HepG2 (cell line): ENCODE measurements around the gene POLRMT. TPM values are rescaled to one million over a fixed set of nuclear protein-coding genes. Genes with fewer than 3 reads are reported as not detected.
A peak's percentile ranks its signal among the peaks of the same experiment; 100 is the strongest.

ENCODE experiments used
- ATAC-seq: fragments of 200-7000 bp; cut with Tn5 transposase; 3 replicates; pipeline ENCODE4 v1.9.1; 2020; ENCODE audit warnings: mild to moderate bottlenecking, moderate library complexity
- BruUV-seq: library from RNA; stranded (reverse); fragments of 400-500 nt; replicated peaks from 2 replicates; lab custom pipeline; 2021; lab: Mats Ljungman, UMichigan
- CTCF ChIA-PET: fragments of 300-600 bp; formaldehyde crosslinking; extraction: SDS; loops from one replicate; lab custom pipeline; 2021; ENCODE audit warnings: low total read pairs, inconsistent platforms, low intra/inter-chr PET ratio; lab: Yijun Ruan, JAX
- POLR2A ChIA-PET: fragments of 350-600 bp; sonication (Branson Sonifier 250); formaldehyde crosslinking; loops from one replicate; lab custom pipeline; 2020; ENCODE audit warnings: antibody characterized with exemption, inconsistent platforms; lab: Yijun Ruan, JAX
- DNase-seq: peaks from one replicate; pipeline ENCODE4 v3.0.0-alpha.2; 2015; ENCODE audit warnings: low spot score
- FAIRE-seq: peaks from 3 replicates; lab custom pipeline; 2011; peaks lifted over from hg19 to GRCh38; lab: Jason Lieb, UNC
- H2AFZ ChIP-seq: one replicate; pipeline ENCODE4 v1.6.1; 2011; ENCODE audit warnings: low read length, inconsistent platforms
- H3K27ac ChIP-seq: fragments of 300-600 bp; 3 replicates; pipeline ENCODE4 v1.8.0; 2011; ENCODE audit warnings: mixed run types, mild to moderate bottlenecking, mixed read lengths, low read length, inconsistent platforms; ENCODE audit not compliant: insufficient read depth; ENCODE audit errors: extremely low read length
- H3K27me3 ChIP-seq, 2 experiments: fragments of 200-600 bp in 1 of 2; 2 replicates in 1 of 2; 3 replicates in 1 of 2; pipeline versions ENCODE4 v1.6.0 to v1.8.0; 2011; ENCODE audit warnings: low read length in 2 of 2, mild to moderate bottlenecking in 2 of 2, moderate library complexity in 2 of 2, inconsistent platforms in 1 of 2; ENCODE audit not compliant: insufficient read depth in 2 of 2, control insufficient read depth in 1 of 2
- H3K36me3 ChIP-seq, 2 experiments: fragments of 200-600 bp in 1 of 2; replicated peaks in 1 of 2; 2 replicates in 1 of 2; 3 replicates in 1 of 2; pipeline versions ENCODE4 v1.5.1 to v1.8.0; 2011; ENCODE audit warnings: low read length in 2 of 2, inconsistent platforms in 1 of 2; ENCODE audit not compliant: insufficient read depth in 2 of 2, control insufficient read depth in 1 of 2
- H3K4me1 ChIP-seq: 2 replicates; pipeline ENCODE4 v1.5.1; 2012; ENCODE audit warnings: low read length, inconsistent platforms; ENCODE audit not compliant: insufficient read depth
- H3K4me2 ChIP-seq: 2 replicates; pipeline ENCODE4 v1.6.0; 2011; ENCODE audit warnings: low read depth, low read length, inconsistent platforms
- H3K4me3 ChIP-seq, 3 experiments: fragments of 200-600 bp in 1 of 3; sonication (generic), shearing (Covaris generic) in 1 of 3; replicated peaks in 1 of 3; 2 replicates each; pipeline ENCODE4 v1.5.1; 2011 to 2016; ENCODE audit warnings: low read length in 3 of 3, inconsistent platforms in 2 of 3, low read depth in 2 of 3, mild to moderate bottlenecking in 2 of 3, control low read depth in 1 of 3, mixed read lengths in 1 of 3; ENCODE audit not compliant: insufficient read depth in 1 of 3
- H3K79me2 ChIP-seq: one replicate; pipeline ENCODE4 v1.6.1; 2011; ENCODE audit warnings: low read length, inconsistent platforms; ENCODE audit not compliant: insufficient read depth
- H3K9ac ChIP-seq: 2 replicates; pipeline ENCODE4 v1.6.0; 2011; ENCODE audit warnings: mild to moderate bottlenecking, low read depth, low read length, inconsistent platforms; ENCODE audit not compliant: insufficient read depth
- H3K9me3 ChIP-seq: 2 replicates; pipeline ENCODE4 v1.5.1; 2012; ENCODE audit warnings: mild to moderate bottlenecking, low read length
- H4K20me1 ChIP-seq: 2 replicates; pipeline ENCODE4 v1.6.0; 2011; ENCODE audit warnings: inconsistent platforms, mild to moderate bottlenecking, low read length, moderate library complexity; ENCODE audit not compliant: insufficient read depth
- AGO2 ChIP-seq: fragments of 200-400 bp; formaldehyde crosslinking; optimal IDR thresholded peaks from 2 replicates; pipeline ENCODE3; 2017; ENCODE audit warnings: mild to moderate bottlenecking, low read depth, low read length, moderate library complexity
- RBM22 ChIP-seq: fragments of 200-400 bp; formaldehyde crosslinking; optimal IDR thresholded peaks from 2 replicates; pipeline ENCODE3; 2017; ENCODE audit warnings: mild to moderate bottlenecking, low read length, moderate library complexity
- ZNF407 ChIP-seq: sonication (generic); formaldehyde crosslinking; IDR thresholded peaks from one replicate; pipeline ENCODE4 v1.5.1; 2020; ENCODE audit warnings: mild to moderate bottlenecking, missing genetic modification reagents; ENCODE audit errors: not compliant biosample characterization
- WGBS: methylation state at CpG from one replicate; pipeline ENCODE4 v1.1.6; 2017; ENCODE audit warnings: low lambda C conversion rate; 5-methylcytosine and 5-hydroxymethylcytosine counted together
- in situ Hi-C: cut with HindIII; loops from 2 replicates; pipeline ENCODE4 v1.10.0; 2017; ENCODE audit warnings: low pct_unique_long_range_greater_than_20kb; ENCODE audit not compliant: extremely low pct_ligation_motif_present
- intact Hi-C: fragments of 100-400 bp; cut with micrococcal nuclease; formaldehyde crosslinking; loops from one replicate; pipeline ENCODE4 v1.10.0; 2022; ENCODE audit not compliant: unreplicated experiment
- polyA plus RNA-seq, 8 experiments: library from polyadenylated mRNA; depleted of rRNA in 3 of 8; stranded (reverse) in 7 of 8; unstranded in 1 of 8; fragments of >200 nt; fragmentation: Illumina TruSeq in 4 of 8; extraction: Trizol in 4 of 8; gene quantifications; 2 replicates each; pipeline versions ENCODE4 v1.2.1 to v1.2.3, GENCODE V29; 2011 to 2016; ENCODE audit warnings: low read depth in 4 of 8, missing spikeins in 1 of 8, mixed read lengths in 1 of 8; ENCODE audit not compliant: insufficient read depth in 1 of 8
- total RNA-seq, 5 experiments: library from RNA; depleted of rRNA; stranded (reverse); fragments of >200 nt; fragmentation: Illumina TruSeq; extraction: Trizol; gene quantifications; 2 replicates each; pipeline ENCODE4 v1.2.3, GENCODE V29; 2016; ENCODE audit warnings: low read depth in 1 of 5

POLRMT gene
- total and polyA plus RNA-seq, 2 of the 13 experiments (the other 11 are each of a cell fraction or from before 2014, with no cell fraction given) = 78.0 to 101 TPM

DNA sequence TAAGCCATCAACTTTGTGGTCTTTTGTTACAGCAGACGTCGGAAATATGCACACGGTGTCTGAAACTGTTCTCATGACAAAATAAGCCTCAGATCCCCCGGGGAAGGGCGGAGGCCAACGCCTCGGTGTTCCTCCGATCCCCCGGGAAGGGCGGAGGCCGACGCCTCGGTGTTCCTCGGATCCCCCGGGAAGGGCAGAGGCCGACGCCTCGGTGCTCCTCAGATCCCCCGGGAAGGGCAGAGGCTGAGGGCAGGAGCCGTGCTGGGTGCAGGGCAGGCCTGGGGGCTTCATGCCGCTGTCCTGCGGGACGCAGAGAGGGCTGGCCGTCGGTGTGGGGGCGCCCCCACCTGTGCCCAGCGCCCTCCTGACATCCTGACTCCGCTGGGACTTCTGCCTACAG, 11.0 kb upstream of the POLRMT start:
- H3K9me3 ChIP-seq = no peaks in the 10 kb centered on the region
- no peaks in the 10 kb centered on the region for H3K27me3 ChIP-seq
- TF ChIP-seq RBM22 = peak; percentile 34
- peak; percentile 82 for TF ChIP-seq AGO2
- no peak for TF ChIP-seq ZNF407 (CRISPR knock-in tag)
- ChIA-PET CTCF (no interaction called here), POLR2A (no interaction called here)
- H3K4me1 ChIP-seq = no peaks in the 10 kb centered on the region
- ATAC-seq (no peak), DNase-seq (no peak), FAIRE-seq (no peak)
- BruUV-seq = no TSS peak
- peaks cover 4% of the 10 kb centered on the region; the same call in 1 of the 2 replicates for H4K20me1 ChIP-seq
- in situ Hi-C loops (no loop called here), intact Hi-C loops (no loop called here)
- H3K4me2 ChIP-seq = no peak overlapping the region
- H3K27ac ChIP-seq = no peak overlapping the region
- H3K4me3 ChIP-seq = no peak overlapping the region
- H2AFZ ChIP-seq = no peak overlapping the region
- no peak overlapping the region for H3K9ac ChIP-seq
- H3K79me2 ChIP-seq = no peaks in the 10 kb centered on the region
- 84% methylated on average over 27 of the region's 28 CpGs for WGBS
- peaks cover 11 to 21% of the 10 kb centered on the region in 2 experiments; a peak in 3 of 5 replicates for H3K36me3 ChIP-seq
